Measurements from ENCODE around the gene DGKZ. TPM values are rescaled to one million over a fixed set of nuclear protein-coding genes. Genes with fewer than 3 reads are reported as not detected.
"Not testable (repeated sequence)": the region's sequence is repeated elsewhere in the genome, so short reads cannot be mapped to it uniquely, and the experiment has no call there.

Gene DGKZ
- total RNA-seq, 3 donors from 2014 or later: 41.2 to 49.6 (median 47.2) TPM

DNA sequence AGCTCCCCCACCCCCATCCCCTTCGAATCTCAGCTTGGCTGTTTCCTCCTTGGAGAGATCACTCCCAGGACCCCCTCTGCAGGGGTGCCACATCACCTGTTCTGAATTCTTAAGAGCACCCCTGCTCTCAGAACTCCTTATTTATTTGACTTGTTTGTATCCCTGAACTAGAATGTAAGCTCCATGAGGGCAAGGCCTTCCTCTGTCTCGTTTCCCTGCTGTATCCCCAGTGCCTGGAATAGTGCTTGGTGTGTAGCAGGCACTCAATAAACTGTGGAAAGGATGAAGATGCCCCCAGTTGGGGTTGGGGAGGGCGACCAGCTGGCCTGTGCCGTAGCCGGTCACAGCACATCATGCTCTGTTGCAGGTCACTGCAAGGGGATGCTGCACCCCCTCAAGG lies 30.6 kb downstream of the DGKZ start:
- Histone ChIP-seq H3K4me1 (ENCODE audit: low read depth) (peaks cover 9% of the 10 kb centered on the region), H3K36me3 (ENCODE audit: low read depth) (no peaks in the 10 kb centered on the region), H3K9me3 (no peaks in the 10 kb centered on the region), H3K4me3 (no peak overlapping the region)
- TF ChIP-seq, protein P1, sequence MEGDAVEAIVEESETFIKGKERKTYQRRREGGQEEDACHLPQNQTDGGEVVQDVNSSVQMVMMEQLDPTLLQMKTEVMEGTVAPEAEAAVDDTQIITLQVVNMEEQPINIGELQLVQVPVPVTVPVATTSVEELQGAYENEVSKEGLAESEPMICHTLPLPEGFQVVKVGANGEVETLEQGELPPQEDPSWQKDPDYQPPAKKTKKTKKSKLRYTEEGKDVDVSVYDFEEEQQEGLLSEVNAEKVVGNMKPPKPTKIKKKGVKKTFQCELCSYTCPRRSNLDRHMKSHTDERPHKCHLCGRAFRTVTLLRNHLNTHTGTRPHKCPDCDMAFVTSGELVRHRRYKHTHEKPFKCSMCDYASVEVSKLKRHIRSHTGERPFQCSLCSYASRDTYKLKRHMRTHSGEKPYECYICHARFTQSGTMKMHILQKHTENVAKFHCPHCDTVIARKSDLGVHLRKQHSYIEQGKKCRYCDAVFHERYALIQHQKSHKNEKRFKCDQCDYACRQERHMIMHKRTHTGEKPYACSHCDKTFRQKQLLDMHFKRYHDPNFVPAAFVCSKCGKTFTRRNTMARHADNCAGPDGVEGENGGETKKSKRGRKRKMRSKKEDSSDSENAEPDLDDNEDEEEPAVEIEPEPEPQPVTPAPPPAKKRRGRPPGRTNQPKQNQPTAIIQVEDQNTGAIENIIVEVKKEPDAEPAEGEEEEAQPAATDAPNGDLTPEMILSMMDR (IDR thresholded peaks at IDR 0.05): no peak
- ATAC-seq (no peak), DNase-seq (no peak)
- intact Hi-C loops (cut with DNase I, micrococcal nuclease): no loop called here

DNA sequence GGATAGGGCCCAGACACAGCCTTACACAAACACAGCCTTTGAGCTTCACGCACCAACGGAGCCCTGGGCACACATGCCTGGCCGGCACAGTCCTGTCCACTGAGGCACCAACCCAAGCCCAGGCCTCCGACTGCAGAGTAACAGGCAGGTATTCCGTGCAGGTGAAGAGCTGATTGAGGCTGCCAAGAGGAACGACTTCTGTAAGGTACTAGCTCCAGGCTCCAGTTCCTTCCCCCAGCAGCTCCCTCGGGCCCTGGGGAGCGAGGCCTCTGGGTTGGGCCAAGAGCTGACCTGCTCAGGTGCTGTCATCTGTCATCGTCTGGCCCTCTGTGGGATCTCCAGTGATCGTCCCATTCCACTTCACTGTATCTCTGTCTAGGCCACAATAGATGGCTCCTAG lies 31.0 kb downstream of the DGKZ start:
- Histone ChIP-seq H3K4me1 (ENCODE audit: low read depth) (peaks cover 9% of the 10 kb centered on the region), H3K9me3 (no peaks in the 10 kb centered on the region), H3K4me3 (no peak overlapping the region), H3K36me3 (ENCODE audit: low read depth) (no peaks in the 10 kb centered on the region)
- ATAC-seq (no peak), DNase-seq (no peak)
- TF ChIP-seq, protein P1 (IDR thresholded peaks at IDR 0.05): no peak
- intact Hi-C loops (cut with DNase I, micrococcal nuclease): no loop called here

DNA sequence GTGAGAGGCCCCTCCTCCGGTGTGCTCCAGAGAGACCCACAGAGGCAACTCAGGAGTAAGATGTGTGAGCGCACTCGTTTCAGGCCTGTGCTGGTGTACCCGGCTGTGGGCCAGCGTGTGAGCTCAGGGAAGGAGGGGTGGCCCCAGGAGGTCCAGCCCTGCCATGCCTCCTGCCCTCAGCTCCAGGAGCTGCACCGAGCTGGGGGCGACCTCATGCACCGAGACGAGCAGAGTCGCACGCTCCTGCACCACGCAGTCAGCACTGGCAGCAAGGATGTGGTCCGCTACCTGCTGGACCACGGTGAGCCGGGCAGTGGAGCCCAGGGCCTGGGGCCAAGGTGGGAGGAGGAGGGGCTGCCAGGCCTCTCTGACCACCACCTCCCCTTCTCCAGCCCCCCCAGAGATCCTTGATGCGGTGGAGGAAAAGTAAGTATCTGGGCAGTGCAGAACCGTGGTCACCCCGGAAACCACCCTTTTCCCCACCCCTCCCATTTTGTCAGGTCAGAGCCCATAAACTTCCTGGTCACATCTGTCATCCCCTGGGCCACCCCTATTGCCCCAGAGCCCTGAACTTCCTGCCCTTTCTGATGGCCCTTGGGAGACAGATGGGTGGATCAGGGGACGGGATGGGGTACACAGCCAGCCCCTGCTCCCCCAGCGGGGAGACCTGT lies 31.7 kb downstream of the DGKZ start:
- no peak for ATAC-seq
- H3K4me3 ChIP-seq: no peak overlapping the region
- DNase-seq: no peak
- intact Hi-C loops (cut with DNase I, micrococcal nuclease): no loop called here
- TF ChIP-seq, protein P1 (IDR thresholded peaks at IDR 0.05): no peak
- no peaks in the 10 kb centered on the region for H3K36me3 ChIP-seq (ENCODE audit: low read depth)
- H3K9me3 ChIP-seq: no peaks in the 10 kb centered on the region
- peaks cover 14% of the 10 kb centered on the region for H3K4me1 ChIP-seq (ENCODE audit: low read depth)

DNA sequence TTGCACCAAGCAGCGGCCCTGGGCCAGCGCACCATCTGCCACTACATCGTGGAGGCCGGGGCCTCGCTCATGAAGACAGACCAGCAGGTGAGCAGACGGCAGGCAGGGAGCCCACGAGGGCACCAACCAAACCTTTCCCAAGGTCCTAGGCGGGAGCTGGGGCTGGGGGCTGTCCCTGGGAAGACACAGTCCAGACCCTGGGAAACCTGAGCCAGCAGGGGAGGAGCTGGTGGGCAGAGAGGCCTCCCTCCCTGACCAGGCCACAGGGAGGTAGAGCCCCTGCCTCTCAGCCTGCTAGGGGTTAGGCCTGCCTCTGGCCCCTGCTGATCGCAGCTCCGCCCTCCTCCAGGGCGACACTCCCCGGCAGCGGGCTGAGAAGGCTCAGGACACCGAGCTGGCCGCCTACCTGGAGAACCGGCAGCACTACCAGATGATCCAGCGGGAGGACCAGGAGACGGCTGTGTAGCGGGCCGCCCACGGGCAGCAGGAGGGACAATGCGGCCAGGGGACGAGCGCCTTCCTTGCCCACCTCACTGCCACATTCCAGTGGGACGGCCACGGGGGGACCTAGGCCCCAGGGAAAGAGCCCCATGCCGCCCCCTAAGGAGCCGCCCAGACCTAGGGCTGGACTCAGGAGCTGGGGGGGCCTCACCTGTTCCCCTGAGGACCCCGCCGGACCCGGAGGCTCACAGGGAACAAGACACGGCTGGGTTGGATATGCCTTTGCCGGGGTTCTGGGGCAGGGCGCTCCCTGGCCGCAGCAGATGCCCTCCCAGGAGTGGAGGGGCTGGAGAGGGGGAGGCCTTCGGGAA lies 32.4 kb downstream of the DGKZ start:
- H3K36me3 ChIP-seq (ENCODE audit: low read depth); H3K4me3 ChIP-seq; H3K9me3 ChIP-seq; intact Hi-C loops (cut with DNase I, micrococcal nuclease): not testable (repeated sequence)
- DNase-seq: peak in 2 of 3 donors; percentile 52 to 76
- H3K4me1 ChIP-seq (ENCODE audit: low read depth): peaks cover 14% of the 10 kb centered on the region
- peak; percentile 48 for ATAC-seq

DNA sequence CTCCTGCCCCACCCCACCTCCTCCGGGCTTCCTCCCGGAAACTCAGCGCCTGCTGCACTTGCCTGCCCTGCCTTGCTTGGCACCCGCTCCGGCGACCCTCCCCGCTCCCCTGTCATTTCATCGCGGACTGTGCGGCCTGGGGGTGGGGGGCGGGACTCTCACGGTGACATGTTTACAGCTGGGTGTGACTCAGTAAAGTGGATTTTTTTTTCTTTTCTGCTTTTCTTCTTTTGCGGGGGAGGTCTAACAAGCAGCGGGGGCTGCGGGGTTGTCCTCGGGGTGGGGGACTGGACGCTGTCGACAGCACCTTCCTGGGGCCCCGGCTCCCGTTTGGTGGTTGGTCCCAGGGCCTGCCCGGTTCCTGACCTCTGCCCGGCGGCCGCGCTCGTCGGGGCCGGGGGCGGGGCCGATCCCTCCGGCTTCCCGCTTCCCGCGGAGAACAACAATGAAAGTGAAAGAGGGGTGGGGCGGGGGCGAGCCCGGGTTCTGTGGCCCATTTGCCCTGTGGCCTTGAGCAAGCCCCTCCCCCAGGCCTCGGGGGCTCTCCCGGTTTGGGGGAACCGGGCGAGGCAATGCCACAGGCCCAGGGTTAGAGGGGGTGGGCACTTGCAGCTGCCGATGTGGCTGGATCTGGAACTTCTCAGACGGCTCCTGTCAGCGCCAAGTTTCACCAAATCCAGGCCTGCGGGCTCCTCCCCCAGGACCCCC lies 33.2 kb downstream of the DGKZ start:
- intact Hi-C loops (cut with DNase I, micrococcal nuclease): no loop called here
- H3K36me3 ChIP-seq (ENCODE audit: low read depth): no peaks in the 10 kb centered on the region
- ATAC-seq (peak; percentile 69), DNase-seq (peak; percentile 89 to 91 (median 90))
- peak overlapping the region; percentile 38 for H3K4me3 ChIP-seq
- H3K9me3 ChIP-seq: no peaks in the 10 kb centered on the region
- H3K4me1 ChIP-seq (ENCODE audit: low read depth): peaks cover 14% of the 10 kb centered on the region
- TF ChIP-seq, protein P1 (IDR thresholded peaks at IDR 0.05): no peak

Data from mucosa of descending colon (tissue), 3 donors.